Liver (tissue), 9 donors: ENCODE results near the gene SLC6A3. TPM values are rescaled to one million over a fixed set of nuclear protein-coding genes. Genes with fewer than 3 reads are reported as not detected.

Experiments used
- DNase-seq: peaks from one replicate; pipeline ENCODE4 v3.0.0-alpha.2; 2017; ENCODE audit warnings: low spot score
- H3K27ac ChIP-seq, 2 donors: one replicate each; pipeline ENCODE4 v1.7.0; 2013; ENCODE audit warnings: inconsistent platforms in 2 of 2, low read length in 2 of 2, control low read depth in 1 of 2, low read depth in 1 of 2, mild to moderate bottlenecking in 1 of 2
- H3K27me3 ChIP-seq, 4 donors: one replicate each; pipeline versions ENCODE4 v1.6.1 to v1.7.0; 2013; ENCODE audit warnings: low read length in 3 of 4, inconsistent platforms in 1 of 4, mild to moderate bottlenecking in 1 of 4, moderate library complexity in 1 of 4; ENCODE audit not compliant: control insufficient read depth in 4 of 4, insufficient read depth in 4 of 4
- H3K36me3 ChIP-seq, 4 donors: one replicate each; pipeline versions ENCODE4 v1.6.1 to v1.7.0; 2013; ENCODE audit warnings: low read length in 3 of 4, mild to moderate bottlenecking in 3 of 4, low read depth in 1 of 4, moderate library complexity in 1 of 4; ENCODE audit not compliant: control insufficient read depth in 4 of 4, insufficient read depth in 3 of 4
- H3K4me1 ChIP-seq, 4 donors: one replicate each; pipeline versions ENCODE4 v1.6.1 to v1.7.0; 2013; ENCODE audit warnings: low read length in 3 of 4, mild to moderate bottlenecking in 3 of 4, moderate library complexity in 1 of 4; ENCODE audit not compliant: control insufficient read depth in 4 of 4, insufficient read depth in 4 of 4
- H3K4me3 ChIP-seq, 3 donors: one replicate each; pipeline versions ENCODE4 v1.6.1 to v1.7.0; 2013; ENCODE audit warnings: low read length in 3 of 3, control low read depth in 1 of 3, low read depth in 1 of 3, mild to moderate bottlenecking in 1 of 3
- H3K9ac ChIP-seq, 2 donors: one replicate each; pipeline ENCODE4 v1.7.0; 2013; ENCODE audit warnings: low read length in 2 of 2, mild to moderate bottlenecking in 2 of 2, moderate library complexity in 2 of 2, control low read depth in 1 of 2, low read depth in 1 of 2
- H3K9me3 ChIP-seq, 4 donors: one replicate each; pipeline versions ENCODE4 v1.6.1 to v1.7.0; 2013; ENCODE audit warnings: low read length in 3 of 4; ENCODE audit not compliant: control insufficient read depth in 4 of 4
- ATF3 ChIP-seq: IDR thresholded peaks from 2 replicates; pipeline ENCODE4 v1.6.1; 2016; ENCODE audit warnings: antibody characterized with exemption
- CTCF ChIP-seq: fragments of 150-350 bp; IDR thresholded peaks from 2 replicates; pipeline ENCODE4 v1.5.1; 2017; ENCODE audit warnings: improper control_type of control experiment, low read depth, low read length; ENCODE audit not compliant: missing input control
- EGR1 ChIP-seq, 2 donors: IDR thresholded peaks; 2 replicates each; pipeline ENCODE4 v1.6.1; 2016 to 2018; ENCODE audit warnings: antibody characterized with exemption in 2 of 2, low read depth in 2 of 2
- FOXA1 ChIP-seq: IDR thresholded peaks from 2 replicates; pipeline ENCODE4 v1.6.1; 2016; ENCODE audit warnings: antibody characterized with exemption
- FOXA2 ChIP-seq: IDR thresholded peaks from 2 replicates; pipeline ENCODE4 v1.6.1; 2016; ENCODE audit warnings: antibody characterized with exemption
- HNF4A ChIP-seq, 2 donors: conservative IDR thresholded peaks; 2 replicates each; pipeline ENCODE4 v1.6.1; 2016; ENCODE audit warnings: antibody characterized with exemption in 2 of 2, mild to moderate bottlenecking in 2 of 2
- HNF4G ChIP-seq: IDR thresholded peaks from 2 replicates; pipeline ENCODE4 v1.6.1; 2016; ENCODE audit warnings: antibody characterized with exemption
- MAX ChIP-seq: IDR thresholded peaks from 2 replicates; pipeline ENCODE4 v1.6.1; 2016; ENCODE audit warnings: antibody characterized with exemption
- NR2F2 ChIP-seq: IDR thresholded peaks from 2 replicates; pipeline ENCODE4 v1.6.1; 2016; ENCODE audit warnings: antibody characterized with exemption
- RAD21 ChIP-seq, 2 donors: IDR thresholded peaks; 2 replicates each; pipeline ENCODE4 v1.6.1; 2016; ENCODE audit warnings: antibody characterized with exemption in 2 of 2, mild to moderate bottlenecking in 2 of 2
- RXRA ChIP-seq, 2 donors: IDR thresholded peaks; 2 replicates each; pipeline ENCODE4 v1.6.1; 2017 to 2018; ENCODE audit warnings: antibody characterized with exemption in 2 of 2, mild to moderate bottlenecking in 1 of 2
- SP1 ChIP-seq: IDR thresholded peaks from 2 replicates; pipeline ENCODE4 v1.6.1; 2018; ENCODE audit warnings: antibody characterized with exemption, mild to moderate bottlenecking
- TAF1 ChIP-seq: conservative IDR thresholded peaks from 2 replicates; pipeline ENCODE4 v1.6.1; 2016; ENCODE audit warnings: antibody characterized with exemption, mild to moderate bottlenecking
- ZBTB33 ChIP-seq: IDR thresholded peaks from 2 replicates; pipeline ENCODE4 v1.6.1; 2016; ENCODE audit warnings: antibody characterized with exemption
- WGBS: extraction: QIAGEN DNeasy Blood & Tissue Kit; methylation state at CpG from one replicate; pipeline ENCODE4 v1.1.7; 2013; 5-methylcytosine and 5-hydroxymethylcytosine counted together
- polyA plus RNA-seq, 2 donors: library from polyadenylated mRNA; stranded (reverse) in 1 of 2; unstranded in 1 of 2; fragments of 200-250 nt in 1 of 2; fragments of >200 nt in 1 of 2; fragmentation: Nextera tagmentation in 1 of 2; extraction: Ambion mirVana in 1 of 2; gene quantifications; one replicate each; pipeline versions ENCODE4 v1.2.1 to v1.2.3, GENCODE V29; 2013 to 2015
- total RNA-seq, 2 donors: library from RNA; depleted of rRNA; stranded (reverse); fragments of >200 nt; gene quantifications; one replicate each; pipeline ENCODE4 v1.2.3, GENCODE V29; 2014
- donor health status: healthy.
- donor health status: healthy.
- donor health status: healthy.
- donor health status: healthy.
- donor health status: healthy.

The SLC6A3 gene
- total and polyA plus RNA-seq, 4 donors = not detected

- H3K4me3 ChIP-seq = no peak overlapping the region
- TF ChIP-seq RAD21 (IDR thresholded peaks at IDR 0.05) = no peak
- no peak for TF ChIP-seq EGR1 (IDR thresholded peaks at IDR 0.05; ENCODE audit: low read depth in 2 of 2)
- no peak for TF ChIP-seq SP1
- TF ChIP-seq FOXA2 = no peak
- H3K27ac ChIP-seq = no peak overlapping the region
- H3K4me1 ChIP-seq = peaks cover 5 to 11% (median 8%) of the 10 kb centered on the region in 4 donors
- H3K27me3 ChIP-seq = peaks cover 0 to 14% (median 6%) of the 10 kb centered on the region in 4 donors
- WGBS = 80% methylated on average over 12 of the region's 12 CpGs
- H3K9me3 ChIP-seq = peaks cover 0 to 10% (median 4%) of the 10 kb centered on the region in 4 donors
- H3K9ac ChIP-seq = no peak overlapping the region
- DNase-seq = no peak
- no peaks in the 10 kb centered on the region for H3K36me3 ChIP-seq
Observed at GRCh38 chr5:1449081-1449630, 3.9 kb upstream of the SLC6A3 start.

GRCh38 chr5:1448511-1449011 is 3.3 kb upstream of the SLC6A3 start:
- Histone ChIP-seq H3K36me3 (no peaks in the 10 kb centered on the region), H3K27ac (no peak overlapping the region), H3K27me3 (peaks cover 0 to 14% (median 9%) of the 10 kb centered on the region in 4 donors), H3K4me3 (no peak overlapping the region), H3K9ac (no peak overlapping the region), H3K9me3 (peaks cover 0 to 4% (median 0%) of the 10 kb centered on the region in 4 donors), H3K4me1 (peaks cover 6 to 11% (median 8%) of the 10 kb centered on the region in 4 donors)
- TF ChIP-seq RAD21 (IDR thresholded peaks at IDR 0.05) (no peak), MAX (no peak), RXRA (IDR thresholded peaks at IDR 0.05) (no peak), ZBTB33 (no peak), FOXA1 (no peak), FOXA2 (no peak), TAF1 (no peak), HNF4G (no peak), HNF4A (conservative IDR thresholded peaks at IDR 0.05) (no peak), CTCF (no peak), ATF3 (no peak), NR2F2 (no peak)
- no peak for DNase-seq
- 64% methylated on average over 5 of the region's 5 CpGs for WGBS
